ENCODE measurements around the gene BCKDHB.

DNA sequence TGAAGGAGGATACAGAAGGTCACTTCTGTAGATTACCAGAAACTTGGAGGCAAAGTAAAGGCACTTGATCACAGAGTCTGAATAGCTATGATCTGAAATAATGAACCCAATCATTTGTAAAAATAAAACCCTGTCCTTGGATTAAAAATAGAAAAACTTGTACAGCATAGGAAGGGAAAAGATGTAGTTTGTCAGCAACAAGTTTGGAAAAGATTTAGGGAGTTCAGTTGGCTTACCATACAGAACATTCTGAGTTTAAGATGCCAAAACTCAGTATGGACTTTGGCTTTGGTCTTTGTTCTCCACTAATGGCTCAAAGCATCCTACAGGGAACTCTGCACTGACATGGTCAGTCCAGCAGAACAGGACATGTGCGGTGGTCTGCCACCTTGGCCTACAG, 240.6 kb downstream of the BCKDHB start:
- TF ChIP-seq POLR2A (IDR thresholded peaks at IDR 0.05) (no peak), POLR2AphosphoS5 (IDR thresholded peaks at IDR 0.05) (no peak)
- TF ChIP-seq, protein P1, sequence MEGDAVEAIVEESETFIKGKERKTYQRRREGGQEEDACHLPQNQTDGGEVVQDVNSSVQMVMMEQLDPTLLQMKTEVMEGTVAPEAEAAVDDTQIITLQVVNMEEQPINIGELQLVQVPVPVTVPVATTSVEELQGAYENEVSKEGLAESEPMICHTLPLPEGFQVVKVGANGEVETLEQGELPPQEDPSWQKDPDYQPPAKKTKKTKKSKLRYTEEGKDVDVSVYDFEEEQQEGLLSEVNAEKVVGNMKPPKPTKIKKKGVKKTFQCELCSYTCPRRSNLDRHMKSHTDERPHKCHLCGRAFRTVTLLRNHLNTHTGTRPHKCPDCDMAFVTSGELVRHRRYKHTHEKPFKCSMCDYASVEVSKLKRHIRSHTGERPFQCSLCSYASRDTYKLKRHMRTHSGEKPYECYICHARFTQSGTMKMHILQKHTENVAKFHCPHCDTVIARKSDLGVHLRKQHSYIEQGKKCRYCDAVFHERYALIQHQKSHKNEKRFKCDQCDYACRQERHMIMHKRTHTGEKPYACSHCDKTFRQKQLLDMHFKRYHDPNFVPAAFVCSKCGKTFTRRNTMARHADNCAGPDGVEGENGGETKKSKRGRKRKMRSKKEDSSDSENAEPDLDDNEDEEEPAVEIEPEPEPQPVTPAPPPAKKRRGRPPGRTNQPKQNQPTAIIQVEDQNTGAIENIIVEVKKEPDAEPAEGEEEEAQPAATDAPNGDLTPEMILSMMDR (IDR thresholded peaks at IDR 0.05 in 8 of 11, conservative IDR thresholded peaks at IDR 0.05 in 3 of 11), result no peak
